ENCODE data around the gene CYB5R4.

DNA sequence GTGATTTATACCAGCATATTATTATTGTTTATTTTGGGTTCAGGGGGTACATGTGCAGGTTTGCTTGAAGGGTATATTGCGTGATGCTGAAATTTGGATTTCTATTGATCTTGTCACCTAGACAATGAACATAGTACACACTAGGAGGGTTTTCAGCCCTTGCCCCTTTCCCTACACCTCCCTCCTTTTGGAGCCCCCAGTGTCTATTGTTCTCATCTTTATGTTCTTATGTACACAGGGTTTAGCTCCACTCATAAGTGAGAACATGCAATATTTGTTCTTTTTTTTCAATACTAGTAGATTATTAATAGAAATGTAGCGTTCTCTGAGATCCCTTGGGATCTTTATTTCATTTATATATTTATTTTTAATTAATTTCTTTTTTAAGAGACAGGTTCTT, 94.9 kb downstream of the CYB5R4 start:
- TF ChIP-seq, protein P1, sequence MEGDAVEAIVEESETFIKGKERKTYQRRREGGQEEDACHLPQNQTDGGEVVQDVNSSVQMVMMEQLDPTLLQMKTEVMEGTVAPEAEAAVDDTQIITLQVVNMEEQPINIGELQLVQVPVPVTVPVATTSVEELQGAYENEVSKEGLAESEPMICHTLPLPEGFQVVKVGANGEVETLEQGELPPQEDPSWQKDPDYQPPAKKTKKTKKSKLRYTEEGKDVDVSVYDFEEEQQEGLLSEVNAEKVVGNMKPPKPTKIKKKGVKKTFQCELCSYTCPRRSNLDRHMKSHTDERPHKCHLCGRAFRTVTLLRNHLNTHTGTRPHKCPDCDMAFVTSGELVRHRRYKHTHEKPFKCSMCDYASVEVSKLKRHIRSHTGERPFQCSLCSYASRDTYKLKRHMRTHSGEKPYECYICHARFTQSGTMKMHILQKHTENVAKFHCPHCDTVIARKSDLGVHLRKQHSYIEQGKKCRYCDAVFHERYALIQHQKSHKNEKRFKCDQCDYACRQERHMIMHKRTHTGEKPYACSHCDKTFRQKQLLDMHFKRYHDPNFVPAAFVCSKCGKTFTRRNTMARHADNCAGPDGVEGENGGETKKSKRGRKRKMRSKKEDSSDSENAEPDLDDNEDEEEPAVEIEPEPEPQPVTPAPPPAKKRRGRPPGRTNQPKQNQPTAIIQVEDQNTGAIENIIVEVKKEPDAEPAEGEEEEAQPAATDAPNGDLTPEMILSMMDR (IDR thresholded peaks at IDR 0.05), result no peak
- TF ChIP-seq ZFX (IDR thresholded peaks at IDR 0.05; ENCODE audit: borderline replicate concordance), result no peak

Measured in 22Rv1 (cell line).